Measurements from ENCODE around the gene STAG1. TPM values are rescaled to one million over a fixed set of nuclear protein-coding genes. Genes with fewer than 3 reads are reported as not detected.

STAG1 gene
- total and polyA plus RNA-seq, 9 of the 15 experiments (the other 6 are each of a cell fraction or from before 2014, with no cell fraction given) = 2.7 to 17.7 (median 8.8) TPM

DNA sequence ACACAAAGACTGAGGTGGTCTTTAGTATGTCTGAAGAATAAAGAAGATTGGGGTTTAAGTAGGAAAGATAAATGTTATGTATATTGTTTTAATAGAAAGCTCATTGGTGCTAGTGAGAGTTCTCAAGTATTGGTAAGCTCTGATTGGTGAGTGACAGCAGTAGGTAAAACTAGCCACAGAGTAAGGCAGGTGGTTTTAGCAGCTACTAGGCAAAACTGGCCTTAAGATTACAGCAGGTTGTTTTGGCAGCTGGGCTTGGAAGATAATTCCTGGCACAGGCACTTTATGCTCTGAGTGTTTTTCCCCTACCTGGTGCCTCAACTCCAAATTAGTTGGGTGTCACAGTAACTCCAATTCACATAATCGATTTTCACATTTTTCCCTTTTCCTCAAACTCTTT, 66.3 kb downstream of the STAG1 start (continued):
- TF ChIP-seq, protein P1, sequence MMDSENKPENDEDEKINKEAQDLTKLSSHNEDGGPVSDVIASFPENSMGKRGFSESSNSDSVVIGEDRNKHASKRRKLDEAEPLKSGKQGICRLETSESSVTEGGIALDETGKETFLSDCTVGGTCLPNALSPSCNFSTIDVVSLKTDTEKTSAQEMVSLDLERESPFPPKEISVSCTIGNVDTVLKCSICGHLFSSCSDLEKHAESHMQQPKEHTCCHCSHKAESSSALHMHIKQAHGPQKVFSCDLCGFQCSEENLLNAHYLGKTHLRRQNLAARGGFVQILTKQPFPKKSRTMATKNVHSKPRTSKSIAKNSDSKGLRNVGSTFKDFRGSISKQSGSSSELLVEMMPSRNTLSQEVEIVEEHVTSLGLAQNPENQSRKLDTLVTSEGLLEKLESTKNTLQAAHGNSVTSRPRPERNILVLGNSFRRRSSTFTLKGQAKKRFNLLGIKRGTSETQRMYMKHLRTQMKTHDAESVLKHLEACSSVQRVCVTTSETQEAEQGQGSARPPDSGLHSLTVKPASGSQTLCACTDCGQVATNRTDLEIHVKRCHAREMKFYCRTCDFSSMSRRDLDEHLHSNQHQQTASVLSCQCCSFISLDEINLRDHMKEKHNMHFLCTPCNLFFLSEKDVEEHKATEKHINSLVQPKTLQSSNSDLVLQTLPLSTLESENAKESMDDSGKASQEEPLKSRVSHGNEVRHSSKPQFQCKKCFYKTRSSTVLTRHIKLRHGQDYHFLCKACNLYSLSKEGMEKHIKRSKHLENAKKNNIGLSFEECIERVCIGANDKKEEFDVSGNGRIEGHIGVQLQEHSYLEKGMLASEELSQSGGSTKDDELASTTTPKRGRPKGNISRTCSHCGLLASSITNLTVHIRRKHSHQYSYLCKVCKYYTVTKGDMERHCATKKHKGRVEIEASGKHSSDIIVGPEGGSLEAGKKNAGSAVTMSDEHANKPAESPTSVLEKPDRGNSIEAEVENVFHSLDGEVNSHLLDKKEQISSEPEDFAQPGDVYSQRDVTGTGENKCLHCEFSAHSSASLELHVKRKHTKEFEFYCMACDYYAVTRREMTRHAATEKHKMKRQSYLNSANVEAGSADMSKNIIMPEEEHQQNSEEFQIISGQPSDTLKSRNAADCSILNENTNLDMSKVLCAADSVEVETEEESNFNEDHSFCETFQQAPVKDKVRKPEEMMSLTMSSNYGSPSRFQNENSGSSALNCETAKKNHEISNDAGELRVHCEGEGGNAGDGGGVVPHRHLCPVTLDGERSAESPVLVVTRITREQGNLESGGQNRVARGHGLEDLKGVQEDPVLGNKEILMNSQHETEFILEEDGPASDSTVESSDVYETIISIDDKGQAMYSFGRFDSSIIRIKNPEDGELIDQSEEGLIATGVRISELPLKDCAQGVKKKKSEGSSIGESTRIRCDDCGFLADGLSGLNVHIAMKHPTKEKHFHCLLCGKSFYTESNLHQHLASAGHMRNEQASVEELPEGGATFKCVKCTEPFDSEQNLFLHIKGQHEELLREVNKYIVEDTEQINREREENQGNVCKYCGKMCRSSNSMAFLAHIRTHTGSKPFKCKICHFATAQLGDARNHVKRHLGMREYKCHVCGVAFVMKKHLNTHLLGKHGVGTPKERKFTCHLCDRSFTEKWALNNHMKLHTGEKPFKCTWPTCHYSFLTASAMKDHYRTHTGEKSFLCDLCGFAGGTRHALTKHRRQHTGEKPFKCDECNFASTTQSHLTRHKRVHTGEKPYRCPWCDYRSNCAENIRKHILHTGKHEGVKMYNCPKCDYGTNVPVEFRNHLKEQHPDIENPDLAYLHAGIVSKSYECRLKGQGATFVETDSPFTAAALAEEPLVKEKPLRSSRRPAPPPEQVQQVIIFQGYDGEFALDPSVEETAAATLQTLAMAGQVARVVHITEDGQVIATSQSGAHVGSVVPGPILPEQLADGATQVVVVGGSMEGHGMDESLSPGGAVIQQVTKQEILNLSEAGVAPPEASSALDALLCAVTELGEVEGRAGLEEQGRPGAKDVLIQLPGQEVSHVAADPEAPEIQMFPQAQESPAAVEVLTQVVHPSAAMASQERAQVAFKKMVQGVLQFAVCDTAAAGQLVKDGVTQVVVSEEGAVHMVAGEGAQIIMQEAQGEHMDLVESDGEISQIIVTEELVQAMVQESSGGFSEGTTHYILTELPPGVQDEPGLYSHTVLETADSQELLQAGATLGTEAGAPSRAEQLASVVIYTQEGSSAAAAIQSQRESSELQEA (IDR thresholded peaks at IDR 0.05; ENCODE audit: low read depth) = no peak
- no peak for TF ChIP-seq KLF6 (CRISPR knock-in tag; IDR thresholded peaks at IDR 0.05; ENCODE audit: borderline replicate concordance)
- peak; percentile 37; the same call in 1 of the 2 replicates for TF ChIP-seq CBX1 (IDR thresholded peaks at IDR 0.05; ENCODE audit: low read depth)
- peak; percentile 62; the same call in 1 of the 2 replicates for TF ChIP-seq TRIM28 (IDR thresholded peaks at IDR 0.05)
- TF ChIP-seq, protein P2, sequence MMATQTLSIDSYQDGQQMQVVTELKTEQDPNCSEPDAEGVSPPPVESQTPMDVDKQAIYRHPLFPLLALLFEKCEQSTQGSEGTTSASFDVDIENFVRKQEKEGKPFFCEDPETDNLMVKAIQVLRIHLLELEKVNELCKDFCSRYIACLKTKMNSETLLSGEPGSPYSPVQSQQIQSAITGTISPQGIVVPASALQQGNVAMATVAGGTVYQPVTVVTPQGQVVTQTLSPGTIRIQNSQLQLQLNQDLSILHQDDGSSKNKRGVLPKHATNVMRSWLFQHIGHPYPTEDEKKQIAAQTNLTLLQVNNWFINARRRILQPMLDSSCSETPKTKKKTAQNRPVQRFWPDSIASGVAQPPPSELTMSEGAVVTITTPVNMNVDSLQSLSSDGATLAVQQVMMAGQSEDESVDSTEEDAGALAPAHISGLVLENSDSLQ (IDR thresholded peaks at IDR 0.05) = peak; percentile 72
- TF ChIP-seq, protein P3, sequence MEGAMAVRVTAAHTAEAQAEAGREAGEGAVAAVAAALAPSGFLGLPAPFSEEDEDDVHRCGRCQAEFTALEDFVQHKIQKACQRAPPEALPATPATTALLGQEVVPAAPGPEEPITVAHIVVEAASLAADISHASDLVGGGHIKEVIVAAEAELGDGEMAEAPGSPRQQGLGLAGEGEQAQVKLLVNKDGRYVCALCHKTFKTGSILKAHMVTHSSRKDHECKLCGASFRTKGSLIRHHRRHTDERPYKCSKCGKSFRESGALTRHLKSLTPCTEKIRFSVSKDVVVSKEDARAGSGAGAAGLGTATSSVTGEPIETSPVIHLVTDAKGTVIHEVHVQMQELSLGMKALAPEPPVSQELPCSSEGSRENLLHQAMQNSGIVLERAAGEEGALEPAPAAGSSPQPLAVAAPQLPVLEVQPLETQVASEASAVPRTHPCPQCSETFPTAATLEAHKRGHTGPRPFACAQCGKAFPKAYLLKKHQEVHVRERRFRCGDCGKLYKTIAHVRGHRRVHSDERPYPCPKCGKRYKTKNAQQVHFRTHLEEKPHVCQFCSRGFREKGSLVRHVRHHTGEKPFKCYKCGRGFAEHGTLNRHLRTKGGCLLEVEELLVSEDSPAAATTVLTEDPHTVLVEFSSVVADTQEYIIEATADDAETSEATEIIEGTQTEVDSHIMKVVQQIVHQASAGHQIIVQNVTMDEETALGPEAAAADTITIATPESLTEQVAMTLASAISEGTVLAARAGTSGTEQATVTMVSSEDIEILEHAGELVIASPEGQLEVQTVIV (CRISPR knock-in tag; IDR thresholded peaks at IDR 0.05; ENCODE audit: borderline replicate concordance) = no peak
- no peak for TF ChIP-seq GTF2F1 (IDR thresholded peaks at IDR 0.05; ENCODE audit: low read depth, low read length)
- peak; percentile 23 for TF ChIP-seq CBFA2T2 (conservative IDR thresholded peaks at IDR 0.05)
- TF ChIP-seq, protein P4, sequence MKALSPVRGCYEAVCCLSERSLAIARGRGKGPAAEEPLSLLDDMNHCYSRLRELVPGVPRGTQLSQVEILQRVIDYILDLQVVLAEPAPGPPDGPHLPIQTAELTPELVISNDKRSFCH (CRISPR knock-in tag; IDR thresholded peaks at IDR 0.05) = no peak
- TF ChIP-seq, protein P4 (tag; IDR thresholded peaks at IDR 0.05) = no peak
- TF ChIP-seq IRF2 (CRISPR knock-in tag; IDR thresholded peaks at IDR 0.05) = no peak
- TF ChIP-seq CBX3 (IDR thresholded peaks at IDR 0.05; ENCODE audit: borderline replicate concordance in 1 of 2, low read length in 2 of 2) = peak in 1 of 2 experiments; percentile 98; a peak in 2 of 3 replicates
- TF ChIP-seq TBL1XR1 (IDR thresholded peaks at IDR 0.05; ENCODE audit: low read length in 2 of 2) = no peak
- TF ChIP-seq, protein P5, sequence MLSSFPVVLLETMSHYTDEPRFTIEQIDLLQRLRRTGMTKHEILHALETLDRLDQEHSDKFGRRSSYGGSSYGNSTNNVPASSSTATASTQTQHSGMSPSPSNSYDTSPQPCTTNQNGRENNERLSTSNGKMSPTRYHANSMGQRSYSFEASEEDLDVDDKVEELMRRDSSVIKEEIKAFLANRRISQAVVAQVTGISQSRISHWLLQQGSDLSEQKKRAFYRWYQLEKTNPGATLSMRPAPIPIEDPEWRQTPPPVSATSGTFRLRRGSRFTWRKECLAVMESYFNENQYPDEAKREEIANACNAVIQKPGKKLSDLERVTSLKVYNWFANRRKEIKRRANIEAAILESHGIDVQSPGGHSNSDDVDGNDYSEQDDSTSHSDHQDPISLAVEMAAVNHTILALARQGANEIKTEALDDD (IDR thresholded peaks at IDR 0.05) = peak; percentile 58; the same call in 1 of the 2 replicates
- TF ChIP-seq ERF (CRISPR knock-in tag; IDR thresholded peaks at IDR 0.05) = no peak

All from K562 (cell line).